Small intestine (tissue), 7 donors: Measurements from ENCODE around the gene ARF6. TPM values are rescaled to one million over a fixed set of nuclear protein-coding genes. Genes with fewer than 3 reads are reported as not detected.
"Not testable (repeated sequence)": the region's sequence is repeated elsewhere in the genome, so short reads cannot be mapped to it uniquely, and the experiment has no call there.

Source experiments
- DNase-seq, 2 donors: peaks; one replicate each; pipeline versions ENCODE4 v3.0.0 to v3.0.0-alpha.2; 2013
- FAIRE-seq: peaks from 2 replicates; lab custom pipeline; 2012; peaks lifted over from hg19 to GRCh38; lab: Jason Lieb, UNC
- H3K27ac ChIP-seq, 3 donors: one replicate each; pipeline ENCODE4 v1.5.1; 2013; ENCODE audit warnings: low read length in 2 of 3, mild to moderate bottlenecking in 2 of 3, control low read depth in 1 of 3, inconsistent platforms in 1 of 3, low read depth in 1 of 3, moderate library complexity in 1 of 3
- H3K27me3 ChIP-seq, 3 donors: one replicate each; pipeline ENCODE4 v1.6.1; 2013; ENCODE audit warnings: low read length in 3 of 3, inconsistent platforms in 1 of 3; ENCODE audit not compliant: control insufficient read depth in 3 of 3, insufficient read depth in 3 of 3
- H3K36me3 ChIP-seq, 3 donors: one replicate each; pipeline ENCODE4 v1.6.1; 2013; ENCODE audit warnings: low read length in 3 of 3, inconsistent platforms in 1 of 3, low read depth in 1 of 3, mild to moderate bottlenecking in 1 of 3, moderate library complexity in 1 of 3; ENCODE audit not compliant: control insufficient read depth in 3 of 3, insufficient read depth in 2 of 3
- H3K4me1 ChIP-seq, 3 donors: one replicate each; pipeline ENCODE4 v1.6.1; 2013; ENCODE audit warnings: low read length in 2 of 3, inconsistent platforms in 1 of 3, low read depth in 1 of 3, mild to moderate bottlenecking in 1 of 3, moderate library complexity in 1 of 3; ENCODE audit not compliant: control insufficient read depth in 3 of 3, insufficient read depth in 2 of 3
- H3K4me3 ChIP-seq, 3 donors: one replicate each; pipeline ENCODE4 v1.5.1; 2013; ENCODE audit warnings: low read length in 3 of 3, control low read depth in 1 of 3, inconsistent platforms in 1 of 3, low read depth in 1 of 3, mild to moderate bottlenecking in 1 of 3, moderate library complexity in 1 of 3
- H3K9me3 ChIP-seq, 2 donors: one replicate each; pipeline ENCODE4 v1.6.1; 2013; ENCODE audit warnings: low read depth in 1 of 2, low read length in 1 of 2; ENCODE audit not compliant: control insufficient read depth in 2 of 2, insufficient read depth in 1 of 2
- WGBS, 3 donors: extraction: QIAGEN DNeasy Blood & Tissue Kit; methylation state at CpG; one replicate each; pipeline ENCODE4 v1.1.7; 2013; 5-methylcytosine and 5-hydroxymethylcytosine counted together
- polyA plus RNA-seq, 4 donors: library from polyadenylated mRNA; stranded (reverse) in 3 of 4; unstranded in 1 of 4; fragments of 200-250 nt in 3 of 4; fragments of 120-200 nt in 1 of 4; gene quantifications; one replicate each; pipeline versions ENCODE4 v1.2.1 to v1.2.3, GENCODE V29; 2013
- donor health status: healthy with polysubstance abuse.
- donor health status: control.
- donor health status: control.
- donor health status: Bipolar disorder and iron deficiency.
- donor health status: healthy.

Gene ARF6
- polyA plus RNA-seq, 4 donors = 51.9 to 78.6 (median 65.0) TPM

DNA sequence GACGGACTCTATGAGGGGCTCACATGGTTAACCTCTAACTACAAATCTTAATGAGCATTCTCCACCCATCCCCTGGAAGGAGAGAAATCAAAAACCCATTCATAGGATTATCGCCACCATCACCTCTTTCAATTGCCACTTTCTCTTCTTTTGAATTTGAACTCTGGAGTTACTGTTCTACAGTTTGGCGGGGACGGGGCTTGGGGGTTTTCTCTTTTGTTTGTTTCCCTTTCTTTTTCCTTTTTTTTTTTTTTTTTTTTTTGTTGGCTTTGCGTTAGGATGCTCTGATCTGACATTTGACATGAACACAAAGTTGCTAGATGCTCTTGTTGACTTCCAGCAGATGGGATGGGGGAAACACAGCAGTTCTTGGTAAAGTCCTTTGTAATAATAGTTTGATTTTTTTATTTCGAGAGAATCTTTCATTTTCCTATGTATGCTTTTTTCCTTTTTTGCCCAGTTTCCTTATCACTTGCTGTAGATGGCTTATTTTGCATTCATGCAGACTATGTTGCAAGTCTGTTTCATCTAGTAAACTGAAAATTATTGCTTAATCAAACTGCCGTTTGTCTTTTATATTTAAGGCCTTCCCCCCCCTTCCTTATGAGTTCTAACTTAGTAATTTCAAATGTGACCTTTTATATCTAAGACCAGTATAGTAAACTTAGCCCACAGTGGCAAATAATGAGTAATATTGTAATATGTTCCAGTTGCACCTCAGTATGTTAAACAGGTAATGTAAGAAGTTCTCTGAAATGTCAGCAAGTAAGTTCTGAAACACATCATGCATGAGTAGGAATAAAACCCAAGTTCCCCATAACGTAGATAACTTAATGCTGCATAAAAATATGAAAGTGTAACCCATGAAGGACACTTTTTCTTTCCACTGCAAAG is 1.6 kb downstream of the ARF6 start:
- Histone ChIP-seq H3K27ac (peak overlapping the region; percentile 100), H3K4me3 (peak overlapping the region; percentile 91 to 100 (median 95)), H3K4me1 (peaks cover 0 to 12% (median 0%) of the 10 kb centered on the region in 3 donors)
- not testable (repeated sequence) for FAIRE-seq, H3K9me3 ChIP-seq, H3K36me3 ChIP-seq, H3K27me3 ChIP-seq
- WGBS, 3 donors = 1 to 3% (median 1%) methylated on average over 8 of the region's 8 CpGs
- DNase-seq = peak in 1 of 2 donors; percentile 12

DNA sequence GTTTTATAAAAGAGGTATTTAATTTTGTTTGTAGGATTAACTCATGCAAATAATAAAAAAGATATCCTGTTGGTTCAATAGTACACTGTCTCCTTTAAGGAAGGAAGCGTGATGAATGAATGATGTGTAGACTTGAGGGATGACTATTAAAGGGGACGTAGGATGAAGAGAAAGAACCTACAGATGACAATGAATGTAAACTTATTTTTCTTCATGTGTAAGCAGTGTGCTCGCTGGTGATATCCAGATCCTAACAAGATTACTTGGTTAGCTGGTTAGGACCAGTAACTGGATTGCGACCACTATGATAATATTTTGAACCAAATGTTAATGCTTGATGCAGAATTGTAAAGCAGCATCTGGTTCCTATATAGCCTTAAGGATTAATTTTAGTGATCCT is 2.6 kb downstream of the ARF6 start:
- no peak for FAIRE-seq
- 2 to 24% (median 8%) methylated on average over 4 of the region's 4 CpGs for WGBS, 3 donors
- Histone ChIP-seq H3K27me3 (no peaks in the 10 kb centered on the region), H3K9me3 (no peaks in the 10 kb centered on the region), H3K36me3 (peaks cover 0 to 6% (median 0%) of the 10 kb centered on the region in 3 donors), H3K4me1 (peaks cover 0 to 12% (median 0%) of the 10 kb centered on the region in 3 donors), H3K4me3 (peak overlapping the region; percentile 19 to 54 (median 34)), H3K27ac (peak overlapping the region in 2 of 3 donors; percentile 24 to 100)
- DNase-seq = no peak

DNA sequence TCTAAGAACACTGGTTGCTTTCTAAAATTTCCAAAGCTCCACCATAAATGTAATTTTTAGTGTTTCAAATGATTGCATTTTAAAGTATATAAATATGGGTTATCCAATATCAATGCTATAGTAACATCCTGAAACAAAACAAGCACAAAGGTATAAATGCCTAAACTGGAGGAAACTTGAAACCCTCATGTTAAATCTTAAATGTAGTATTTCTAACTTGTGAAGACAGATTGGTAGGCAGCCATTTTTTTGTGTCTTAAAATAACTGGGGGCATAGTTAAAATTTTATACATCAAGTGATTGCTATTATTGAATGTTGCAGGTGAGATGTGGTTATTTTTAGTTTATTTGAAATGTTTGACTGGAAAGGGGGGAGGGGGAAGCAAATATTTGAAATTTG is 3.4 kb downstream of the ARF6 start:
- not testable (repeated sequence) for H3K27me3 ChIP-seq, H3K36me3 ChIP-seq, DNase-seq, H3K9me3 ChIP-seq
- peak overlapping the region in 2 of 3 donors; percentile 34 to 54 for H3K4me3 ChIP-seq
- peak overlapping the region in 1 of 3 donors; percentile 100 for H3K27ac ChIP-seq
- peak; percentile 72 for FAIRE-seq
- peaks cover 0 to 12% (median 0%) of the 10 kb centered on the region in 3 donors for H3K4me1 ChIP-seq

DNA sequence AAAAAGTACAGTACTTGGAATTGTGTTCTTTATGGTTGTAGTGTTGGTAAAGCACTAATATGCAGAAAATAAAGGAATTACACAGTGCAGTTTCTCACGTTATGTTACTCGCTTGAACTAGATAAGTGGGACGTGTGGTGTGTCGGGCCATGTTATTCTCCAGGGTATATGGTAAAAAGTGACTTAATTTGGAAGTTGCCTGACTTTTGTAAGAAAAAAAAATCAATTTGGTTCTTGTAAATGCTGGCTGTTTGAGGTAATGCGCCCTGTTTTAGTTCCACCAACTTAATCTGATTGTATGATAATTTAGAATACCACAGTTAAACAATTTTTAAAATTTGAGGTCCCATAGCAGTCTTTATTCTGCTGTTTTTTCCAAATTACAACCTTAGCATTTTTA is 4.1 kb downstream of the ARF6 start:
- DNase-seq (peak in 1 of 2 donors; percentile 24), FAIRE-seq (no peak)
- H3K27me3 ChIP-seq = no peaks in the 10 kb centered on the region
- H3K9me3 ChIP-seq = no peaks in the 10 kb centered on the region
- peaks cover 0 to 6% (median 0%) of the 10 kb centered on the region in 3 donors for H3K36me3 ChIP-seq
- peaks cover 0 to 8% (median 0%) of the 10 kb centered on the region in 3 donors for H3K4me1 ChIP-seq
- peak overlapping the region in 1 of 3 donors; percentile 61 for H3K27ac ChIP-seq
- peak overlapping the region in 1 of 3 donors; percentile 39 for H3K4me3 ChIP-seq
- 23 to 34% (median 27%) methylated on average over 5 of the region's 5 CpGs for WGBS, 3 donors

DNA sequence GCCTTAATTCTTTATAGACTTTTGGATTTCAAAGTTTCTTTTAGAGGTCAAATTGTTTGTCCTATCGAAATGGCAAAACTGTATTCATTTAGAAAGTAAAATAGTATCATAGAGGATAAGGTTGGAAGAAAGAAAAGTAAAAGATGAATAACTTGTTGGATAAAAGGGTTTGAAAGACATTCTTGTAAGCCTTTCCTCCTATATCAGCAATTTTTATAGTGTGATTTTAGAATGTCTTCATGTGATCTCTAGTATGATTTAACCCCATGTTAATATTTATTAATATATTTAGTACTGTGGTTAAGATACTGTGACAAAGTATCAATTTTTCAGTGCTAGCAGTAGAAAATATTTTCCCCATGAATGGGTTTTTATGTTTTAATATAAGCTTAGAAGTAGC is 4.5 kb downstream of the ARF6 start:
- Histone ChIP-seq H3K27me3 (no peaks in the 10 kb centered on the region), H3K27ac (peak overlapping the region in 1 of 3 donors; percentile 61), H3K36me3 (peaks cover 0 to 6% (median 0%) of the 10 kb centered on the region in 3 donors), H3K4me3 (no peak overlapping the region), H3K9me3 (no peaks in the 10 kb centered on the region), H3K4me1 (peaks cover 0 to 7% (median 0%) of the 10 kb centered on the region in 3 donors)
- DNase-seq = no peak
- 14 to 40% (median 15%) methylated on average over 1 of the region's 1 CpG for WGBS, 3 donors
- FAIRE-seq = no peak

DNA sequence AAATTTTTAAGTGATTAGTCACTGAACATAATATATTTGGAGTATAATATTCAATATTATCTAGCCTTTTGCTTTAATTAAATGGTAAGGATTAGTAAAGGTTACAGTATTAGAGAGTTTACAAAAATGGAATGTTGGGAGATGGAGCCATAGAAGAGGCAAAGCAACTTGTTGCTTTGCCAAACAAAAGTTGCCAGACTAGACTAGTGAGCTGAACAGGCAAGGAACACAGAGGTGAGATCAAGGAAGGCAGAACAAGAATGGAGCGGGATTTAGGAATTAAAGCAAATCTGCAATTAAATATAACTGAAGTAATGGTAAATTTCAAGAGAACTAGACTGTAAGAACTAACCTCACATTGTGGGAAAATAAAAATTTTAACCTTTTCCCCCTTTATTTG is 5.1 kb downstream of the ARF6 start:
- Histone ChIP-seq H3K4me1 (peaks cover 0 to 7% (median 0%) of the 10 kb centered on the region in 3 donors), H3K4me3 (no peak overlapping the region), H3K27me3 (no peaks in the 10 kb centered on the region), H3K27ac (peak overlapping the region in 2 of 3 donors; percentile 49 to 61), H3K36me3 (peaks cover 0 to 6% (median 0%) of the 10 kb centered on the region in 3 donors), H3K9me3 (no peaks in the 10 kb centered on the region)
- DNase-seq (peak in 1 of 2 donors; percentile 45), FAIRE-seq (no peak)
- WGBS, 3 donors = 17 to 54% (median 44%) methylated on average over 1 of the region's 1 CpG

DNA sequence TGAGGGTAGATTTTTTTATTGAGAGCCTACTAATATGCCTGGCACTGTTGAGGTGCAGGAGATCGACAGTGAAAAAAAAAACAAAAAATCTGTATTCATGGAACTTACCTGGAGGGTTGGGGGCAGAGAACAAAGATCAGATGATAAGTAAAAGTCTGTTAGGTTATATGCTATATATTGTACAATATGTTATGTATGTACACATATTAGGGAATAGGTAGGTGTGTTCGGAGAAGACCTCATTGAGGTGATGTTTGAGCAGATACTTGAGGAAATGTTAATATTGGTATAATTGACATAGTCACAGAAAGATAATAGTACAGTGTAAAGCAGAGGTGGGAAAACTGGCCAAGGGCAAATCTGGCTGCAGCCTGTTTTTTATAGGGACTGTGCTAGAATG is 5.6 kb downstream of the ARF6 start:
- Histone ChIP-seq H3K27me3 (no peaks in the 10 kb centered on the region), H3K36me3 (peaks cover 0 to 6% (median 0%) of the 10 kb centered on the region in 3 donors), H3K27ac (peak overlapping the region in 2 of 3 donors; percentile 11 to 61), H3K9me3 (no peaks in the 10 kb centered on the region), H3K4me3 (no peak overlapping the region), H3K4me1 (peaks cover 0 to 7% (median 0%) of the 10 kb centered on the region in 3 donors)
- DNase-seq (peak in 1 of 2 donors; percentile 22), FAIRE-seq (no peak)
- 46 to 59% (median 52%) methylated on average over 2 of the region's 2 CpGs for WGBS, 3 donors

DNA sequence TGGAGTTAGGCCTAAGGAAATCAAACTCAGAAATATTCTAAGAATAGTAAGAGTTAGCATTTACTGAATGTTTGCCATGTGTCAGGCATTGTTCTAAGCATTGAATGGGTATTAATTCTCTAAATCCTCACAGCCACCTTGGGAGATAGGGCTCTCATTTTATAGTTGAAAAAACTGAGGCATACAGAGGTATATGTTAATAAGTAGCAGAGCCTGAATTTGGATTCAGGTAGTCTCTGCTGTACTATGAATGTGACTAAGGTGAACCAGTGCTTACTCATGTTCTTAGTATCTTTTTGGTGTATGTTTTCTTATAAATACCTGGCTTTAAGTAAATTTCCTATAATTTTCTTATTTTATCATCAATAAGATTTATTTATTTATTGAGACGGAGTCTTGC is 8.1 kb downstream of the ARF6 start:
- Histone ChIP-seq H3K36me3 (no peaks in the 10 kb centered on the region), H3K27ac (no peak overlapping the region), H3K9me3 (no peaks in the 10 kb centered on the region), H3K4me1 (peaks cover 0 to 7% (median 0%) of the 10 kb centered on the region in 3 donors), H3K4me3 (no peak overlapping the region), H3K27me3 (no peaks in the 10 kb centered on the region)
- FAIRE-seq (no peak), DNase-seq (no peak)
- WGBS, 3 donors = 92 to 100% (median 97%) methylated on average over 1 of the region's 1 CpG
